Right forelimb (tissue), 1 donor: Measurements from ENCODE around the gene KPNA6.

Experiments used
- DNase-seq: peaks from one replicate; pipeline ENCODE4 v3.0.0-alpha.2; 2018

KPNA6 gene

GRCh38 chr1:32221581-32221979 is 113.7 kb downstream of the KPNA6 start:
- DNase-seq: no peak

GRCh38 chr1:32221980-32222755 is 114.3 kb downstream of the KPNA6 start, which contains the start of the genes EIF3I and TMEM234:
EIF3I (plus strand) TSS chr1:32222407; CDS start chr1:32222442, 35 bp downstream.
TMEM234 (minus strand) TSS chr1:32222353; CDS start chr1:32222322, 31 bp downstream.
- DNase-seq: peak; percentile 94

- no peak for DNase-seq
Measured at GRCh38 chr1:32223683-32224082, 115.8 kb downstream of the KPNA6 start.

DNA sequence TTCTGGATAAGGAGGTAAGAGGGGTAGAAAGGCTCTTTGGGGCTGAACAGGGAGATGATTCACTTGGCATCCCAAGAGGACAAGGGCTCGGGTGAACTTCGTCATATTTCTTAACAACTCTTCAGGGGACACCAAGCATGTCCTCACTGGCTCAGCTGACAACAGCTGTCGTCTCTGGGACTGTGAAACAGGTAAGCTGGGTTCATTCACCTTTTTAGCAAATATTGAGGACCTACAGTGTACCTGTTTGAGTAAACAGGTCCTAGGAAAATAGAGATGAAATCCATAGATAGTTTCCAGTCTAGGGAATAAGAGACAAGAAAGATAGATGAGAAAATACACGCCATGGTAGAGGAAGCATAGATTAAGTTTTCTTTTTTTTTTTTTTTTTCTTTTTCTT is 116.4 kb downstream of the KPNA6 start:
- DNase-seq: no peak
